Measurements from ENCODE around the gene IQGAP2.

Gene IQGAP2

DNA sequence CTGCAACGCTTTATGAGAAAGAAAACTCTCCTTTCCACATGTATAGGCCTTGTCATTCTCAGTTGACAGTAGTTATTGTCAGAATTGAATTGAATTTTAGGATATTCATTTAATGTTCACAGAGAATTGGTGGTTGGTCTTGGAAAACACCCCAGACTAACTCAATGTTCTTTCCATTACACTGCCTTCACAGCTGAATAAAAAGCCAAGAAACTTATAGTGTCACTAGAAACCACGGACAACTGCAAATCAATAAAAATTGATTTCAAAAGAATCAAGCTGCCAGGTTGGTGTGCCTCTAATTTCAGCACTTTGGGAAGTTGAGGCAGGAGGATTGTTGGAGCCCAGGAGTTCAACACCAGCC is 38.9 kb upstream of the IQGAP2 start:
- DNase-seq = no peak

GRCh38 chr5:76365561-76365960 is 37.5 kb upstream of the IQGAP2 start:
- H4K91ac ChIP-seq (ENCODE audit: low read depth, low read length) = no peak overlapping the region
- no peak overlapping the region for H4K12ac ChIP-seq (ENCODE audit: low read depth, low read length)
- no peak overlapping the region for H3K14ac ChIP-seq (ENCODE audit: low read length)
- no peak overlapping the region for H3K4ac ChIP-seq (ENCODE audit: low read depth, low read length)
- no peak overlapping the region for H2AK5ac ChIP-seq (ENCODE audit: low read length)
- H2AFZ ChIP-seq (ENCODE audit: insufficient read depth, low read length, poor library complexity) = no peak overlapping the region
- H3K18ac ChIP-seq (ENCODE audit: low read length) = no peak overlapping the region
- no peak overlapping the region for H3K27ac ChIP-seq (ENCODE audit: low read depth, low read length)
- no peak overlapping the region for H3K23ac ChIP-seq (ENCODE audit: low read length)
- H3K9me3 ChIP-seq (ENCODE audit: insufficient read depth, low read depth, low read length) = no peaks in the 10 kb centered on the region
- no peaks in the 10 kb centered on the region for H3K79me1 ChIP-seq (ENCODE audit: low read length)
- no peak overlapping the region for H3K9ac ChIP-seq (ENCODE audit: low read length)
- H3K4me2 ChIP-seq (ENCODE audit: low read length) = no peak overlapping the region
- no peak overlapping the region for H2BK12ac ChIP-seq (ENCODE audit: low read length)
- DNase-seq = no peak
- H3K36me3 ChIP-seq (ENCODE audit: control insufficient read depth in 1 of 2, insufficient read depth in 2 of 2, low read length in 2 of 2) = no peaks in the 10 kb centered on the region
- no peak overlapping the region for H2BK120ac ChIP-seq (ENCODE audit: insufficient read depth, low read length, poor library complexity)
- H3K27me3 ChIP-seq (ENCODE audit: insufficient read depth, low read length) = no peaks in the 10 kb centered on the region
- H3K79me2 ChIP-seq (ENCODE audit: control insufficient read depth, insufficient read depth, low read length, poor library complexity) = no peaks in the 10 kb centered on the region
- no peaks in the 10 kb centered on the region for H3K4me1 ChIP-seq (ENCODE audit: control insufficient read depth in 1 of 2, insufficient read depth in 2 of 2, low read length in 2 of 2)
- H2BK5ac ChIP-seq (ENCODE audit: low read depth, low read length, poor library complexity) = no peak overlapping the region
- no peak overlapping the region for H4K8ac ChIP-seq (ENCODE audit: low read depth, low read length)
- no peak overlapping the region for H3K4me3 ChIP-seq (ENCODE audit: low read depth, low read length)

More for the DNA sequence above, 38.9 kb upstream of the IQGAP2 start:
- Histone ChIP-seq H3K79me1 (ENCODE audit: low read length) (no peaks in the 10 kb centered on the region), H3K79me2 (ENCODE audit: control insufficient read depth, insufficient read depth, low read length, poor library complexity) (no peaks in the 10 kb centered on the region), H4K8ac (ENCODE audit: low read depth, low read length) (no peak overlapping the region), H3K4me1 (ENCODE audit: control insufficient read depth in 1 of 2, insufficient read depth in 2 of 2, low read length in 2 of 2) (no peaks in the 10 kb centered on the region), H2BK5ac (ENCODE audit: low read depth, low read length, poor library complexity) (no peak overlapping the region), H3K4ac (ENCODE audit: low read depth, low read length) (no peak overlapping the region), H2AFZ (ENCODE audit: insufficient read depth, low read length, poor library complexity) (no peak overlapping the region), H4K91ac (ENCODE audit: low read depth, low read length) (no peak overlapping the region), H2AK5ac (ENCODE audit: low read length) (no peak overlapping the region), H3K18ac (ENCODE audit: low read length) (no peak overlapping the region), H4K12ac (ENCODE audit: low read depth, low read length) (no peak overlapping the region), H2BK12ac (ENCODE audit: low read length) (no peak overlapping the region), H3K36me3 (ENCODE audit: control insufficient read depth in 1 of 2, insufficient read depth in 2 of 2, low read length in 2 of 2) (no peaks in the 10 kb centered on the region), H2BK120ac (ENCODE audit: insufficient read depth, low read length, poor library complexity) (no peak overlapping the region), H3K23ac (ENCODE audit: low read length) (no peak overlapping the region), H3K27me3 (ENCODE audit: insufficient read depth, low read length) (no peaks in the 10 kb centered on the region), H3K4me2 (ENCODE audit: low read length) (no peak overlapping the region), H3K4me3 (ENCODE audit: low read depth, low read length) (no peak overlapping the region), H3K9me3 (ENCODE audit: insufficient read depth, low read depth, low read length) (no peaks in the 10 kb centered on the region), H3K9ac (ENCODE audit: low read length) (no peak overlapping the region), H3K14ac (ENCODE audit: low read length) (no peak overlapping the region), H3K27ac (ENCODE audit: low read depth, low read length) (no peak overlapping the region)
- WGBS (ENCODE audit: extremely low coverage, insufficient coverage, insufficient read length) = no CpG with 5 or more reads among the region's 2 CpGs

GRCh38 chr5:76366596-76366995 is 36.5 kb upstream of the IQGAP2 start:
- no peak overlapping the region for H3K27ac ChIP-seq (ENCODE audit: low read depth, low read length)
- H2BK5ac ChIP-seq (ENCODE audit: low read depth, low read length, poor library complexity) = no peak overlapping the region
- no peak overlapping the region for H3K4me3 ChIP-seq (ENCODE audit: low read depth, low read length)
- no peak overlapping the region for H4K12ac ChIP-seq (ENCODE audit: low read depth, low read length)
- no peak overlapping the region for H3K23ac ChIP-seq (ENCODE audit: low read length)
- no peaks in the 10 kb centered on the region for H3K9me3 ChIP-seq (ENCODE audit: insufficient read depth, low read depth, low read length)
- H2BK120ac ChIP-seq (ENCODE audit: insufficient read depth, low read length, poor library complexity) = no peak overlapping the region
- H3K4ac ChIP-seq (ENCODE audit: low read depth, low read length) = no peak overlapping the region
- H2AFZ ChIP-seq (ENCODE audit: insufficient read depth, low read length, poor library complexity) = no peak overlapping the region
- H3K27me3 ChIP-seq (ENCODE audit: insufficient read depth, low read length) = no peaks in the 10 kb centered on the region
- H3K79me1 ChIP-seq (ENCODE audit: low read length) = no peaks in the 10 kb centered on the region
- no peak overlapping the region for H4K8ac ChIP-seq (ENCODE audit: low read depth, low read length)
- no peaks in the 10 kb centered on the region for H3K4me1 ChIP-seq (ENCODE audit: control insufficient read depth in 1 of 2, insufficient read depth in 2 of 2, low read length in 2 of 2)
- H3K4me2 ChIP-seq (ENCODE audit: low read length) = no peak overlapping the region
- no peak overlapping the region for H2BK12ac ChIP-seq (ENCODE audit: low read length)
- no peaks in the 10 kb centered on the region for H3K36me3 ChIP-seq (ENCODE audit: control insufficient read depth in 1 of 2, insufficient read depth in 2 of 2, low read length in 2 of 2)
- no peaks in the 10 kb centered on the region for H3K79me2 ChIP-seq (ENCODE audit: control insufficient read depth, insufficient read depth, low read length, poor library complexity)
- no peak overlapping the region for H4K91ac ChIP-seq (ENCODE audit: low read depth, low read length)
- H3K9ac ChIP-seq (ENCODE audit: low read length) = no peak overlapping the region
- DNase-seq = no peak
- no CpG with 5 or more reads among the region's 2 CpGs for WGBS (ENCODE audit: extremely low coverage, insufficient coverage, insufficient read length)
- H3K14ac ChIP-seq (ENCODE audit: low read length) = no peak overlapping the region
- no peak overlapping the region for H2AK5ac ChIP-seq (ENCODE audit: low read length)
- H3K18ac ChIP-seq (ENCODE audit: low read length) = no peak overlapping the region

DNA sequence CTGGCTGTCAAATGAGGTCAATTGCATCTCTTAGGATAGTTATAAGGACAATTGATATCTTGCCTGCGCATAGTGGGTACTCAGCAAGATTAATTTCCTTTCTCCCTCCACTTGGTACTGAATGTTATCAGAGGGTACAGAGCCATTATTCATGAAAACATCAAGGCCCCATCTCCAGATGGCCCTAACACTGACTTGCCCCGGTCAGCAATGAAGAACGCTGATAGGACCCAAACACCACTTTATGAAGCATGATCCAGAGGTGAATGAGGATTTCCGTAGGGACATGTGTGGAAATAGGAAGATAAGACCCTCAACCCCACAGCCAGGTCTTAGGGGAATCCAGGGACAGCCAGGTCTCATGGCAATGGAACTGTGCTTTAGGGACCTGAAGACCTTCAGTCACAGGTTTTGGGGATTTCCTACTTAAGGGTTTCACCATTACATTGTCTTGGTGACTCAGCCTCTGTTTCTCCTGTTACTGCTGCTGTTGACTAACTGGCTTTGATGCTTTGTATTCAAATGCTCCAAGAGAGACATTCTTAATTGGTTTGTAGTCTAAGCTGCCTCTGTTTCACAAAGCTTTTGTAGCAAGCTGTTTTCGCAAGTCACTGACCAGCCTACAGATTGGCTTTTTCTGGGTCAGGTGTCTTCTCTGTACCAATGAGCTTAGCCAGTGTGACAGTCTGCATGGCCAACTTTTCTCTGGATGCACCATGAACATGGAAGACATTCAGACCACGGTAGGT is 35.3 kb upstream of the IQGAP2 start:
- no peak overlapping the region for H3K14ac ChIP-seq (ENCODE audit: low read length)
- H2BK5ac ChIP-seq (ENCODE audit: low read depth, low read length, poor library complexity) = no peak overlapping the region
- no peak overlapping the region for H3K27ac ChIP-seq (ENCODE audit: low read depth, low read length)
- no peak overlapping the region for H3K4ac ChIP-seq (ENCODE audit: low read depth, low read length)
- H3K4me1 ChIP-seq (ENCODE audit: control insufficient read depth in 1 of 2, insufficient read depth in 2 of 2, low read length in 2 of 2) = peaks cover 7 to 9% of the 10 kb centered on the region in 2 experiments
- H3K9ac ChIP-seq (ENCODE audit: low read length) = no peak overlapping the region
- DNase-seq = peak in 1 of 2 donors; percentile 24
- H3K18ac ChIP-seq (ENCODE audit: low read length) = no peak overlapping the region
- H2AFZ ChIP-seq (ENCODE audit: insufficient read depth, low read length, poor library complexity) = no peak overlapping the region
- H2BK120ac ChIP-seq (ENCODE audit: insufficient read depth, low read length, poor library complexity) = no peak overlapping the region
- no peak overlapping the region for H2AK5ac ChIP-seq (ENCODE audit: low read length)
- no peak overlapping the region for H4K8ac ChIP-seq (ENCODE audit: low read depth, low read length)
- peaks cover 2% of the 10 kb centered on the region for H3K79me1 ChIP-seq (ENCODE audit: low read length)
- H3K27me3 ChIP-seq (ENCODE audit: insufficient read depth, low read length) = no peaks in the 10 kb centered on the region
- no peak overlapping the region for H3K23ac ChIP-seq (ENCODE audit: low read length)
- no peak overlapping the region for H3K4me3 ChIP-seq (ENCODE audit: low read depth, low read length)
- no peaks in the 10 kb centered on the region for H3K9me3 ChIP-seq (ENCODE audit: insufficient read depth, low read depth, low read length)
- H3K79me2 ChIP-seq (ENCODE audit: control insufficient read depth, insufficient read depth, low read length, poor library complexity) = no peaks in the 10 kb centered on the region
- H4K91ac ChIP-seq (ENCODE audit: low read depth, low read length) = no peak overlapping the region
- no peak overlapping the region for H3K4me2 ChIP-seq (ENCODE audit: low read length)
- no peaks in the 10 kb centered on the region for H3K36me3 ChIP-seq (ENCODE audit: control insufficient read depth in 1 of 2, insufficient read depth in 2 of 2, low read length in 2 of 2)
- H4K12ac ChIP-seq (ENCODE audit: low read depth, low read length) = no peak overlapping the region
- no peak overlapping the region for H2BK12ac ChIP-seq (ENCODE audit: low read length)
- no CpG with 5 or more reads among the region's 6 CpGs for WGBS (ENCODE audit: extremely low coverage, insufficient coverage, insufficient read length)

Data from trophoblast cell (in vitro differentiated cells and primary cell).